HepG2 (cell line): ENCODE results near the gene SCGB1C1. TPM values are rescaled to one million over a fixed set of nuclear protein-coding genes. Genes with fewer than 3 reads are reported as not detected.

Experiments
- AGO2 ChIP-seq: fragments of 200-400 bp; formaldehyde crosslinking; optimal IDR thresholded peaks from 2 replicates; pipeline ENCODE3; 2017; ENCODE audit warnings: mild to moderate bottlenecking, low read depth, low read length, moderate library complexity
- ARHGAP35 ChIP-seq: sonication (generic); formaldehyde crosslinking; IDR thresholded peaks from 2 replicates; pipeline ENCODE4 v1.9.0; 2022; ENCODE audit warnings: mild to moderate bottlenecking, inconsistent platforms, moderate library complexity, missing genetic modification reagents, borderline replicate concordance
- DMTF1 ChIP-seq: sonication (generic); formaldehyde crosslinking; IDR thresholded peaks from 2 replicates; pipeline ENCODE4 v1.4.0; 2020; ENCODE audit warnings: mild to moderate bottlenecking, missing genetic modification reagents
- GPN1 ChIP-seq: sonication (generic); formaldehyde crosslinking; IDR thresholded peaks from 2 replicates; pipeline ENCODE4 v1.5.1; 2020; ENCODE audit warnings: missing genetic modification reagents, borderline replicate concordance
- KLF6 ChIP-seq: IDR thresholded peaks from 2 replicates; pipeline ENCODE4 v1.8.0; 2016; ENCODE audit warnings: missing biosample characterization, missing genetic modification reagents
- LRRFIP1 ChIP-seq: sonication (generic); formaldehyde crosslinking; conservative IDR thresholded peaks from 2 replicates; pipeline ENCODE4 v1.4.0; 2020; ENCODE audit warnings: missing genetic modification reagents
- NFE2L1 ChIP-seq: sonication (generic); formaldehyde crosslinking; IDR thresholded peaks from 2 replicates; pipeline ENCODE4 v1.4.0; 2020; ENCODE audit warnings: missing genetic modification reagents, mild to moderate bottlenecking, borderline replicate concordance
- POLR2A ChIP-seq, 2 experiments: IDR thresholded peaks; 2 replicates each; pipeline ENCODE4 v1.6.1; 2011; ENCODE audit warnings: low read depth in 2 of 2, low read length in 2 of 2, mild to moderate bottlenecking in 1 of 2, moderate library complexity in 1 of 2; ENCODE audit not compliant: insufficient read depth in 1 of 2
- SKI ChIP-seq: fragments of 450-650 bp; IDR thresholded peaks from one replicate; pipeline ENCODE4 v1.6.1; 2018; ENCODE audit warnings: mild to moderate bottlenecking; ENCODE audit not compliant: partially characterized antibody
- SP2 ChIP-seq: sonication (generic); formaldehyde crosslinking; IDR thresholded peaks from 2 replicates; pipeline ENCODE4 v1.5.1; 2020; ENCODE audit warnings: mild to moderate bottlenecking, missing genetic modification reagents
- TAF1 ChIP-seq: sonication (generic); formaldehyde crosslinking; IDR thresholded peaks from 2 replicates; pipeline ENCODE4 v1.4.0; 2020; ENCODE audit warnings: missing genetic modification reagents
- TAF15 ChIP-seq: fragments of 200-400 bp; formaldehyde crosslinking; IDR thresholded peaks from one replicate; pipeline ENCODE4 v1.6.1; 2018; ENCODE audit warnings: mild to moderate bottlenecking, low read depth, low read length; ENCODE audit not compliant: poor library complexity, severe bottlenecking
- ZFP37 ChIP-seq: sonication (generic); formaldehyde crosslinking; IDR thresholded peaks from 2 replicates; pipeline ENCODE4 v1.4.0; 2020; ENCODE audit warnings: missing genetic modification reagents, borderline replicate concordance
- ZFP91 ChIP-seq: sonication (generic); formaldehyde crosslinking; IDR thresholded peaks from 2 replicates; pipeline ENCODE4 v1.9.0; 2022; ENCODE audit warnings: missing genetic modification reagents, mild to moderate bottlenecking, borderline replicate concordance
- ZNF503 ChIP-seq: sonication (generic); formaldehyde crosslinking; IDR thresholded peaks from 2 replicates; pipeline ENCODE4 v1.4.0; 2020; ENCODE audit warnings: missing genetic modification reagents
- ZNF510 ChIP-seq: sonication (generic); formaldehyde crosslinking; IDR thresholded peaks from 2 replicates; pipeline ENCODE4 v1.4.0; 2020; ENCODE audit warnings: low read depth, mild to moderate bottlenecking, missing genetic modification reagents
- ZNF614 ChIP-seq: IDR thresholded peaks from 2 replicates; pipeline ENCODE4 v1.6.1; 2018; ENCODE audit warnings: missing biosample characterization, missing genetic modification reagents, inconsistent platforms, borderline replicate concordance
- ZNF724P ChIP-seq: sonication (generic); formaldehyde crosslinking; IDR thresholded peaks from 2 replicates; pipeline ENCODE4 v1.8.0; 2022; ENCODE audit warnings: missing genetic modification reagents, borderline replicate concordance
- ZSCAN9 ChIP-seq: IDR thresholded peaks from 2 replicates; pipeline ENCODE4 v1.6.1; 2016; ENCODE audit warnings: borderline replicate concordance
- polyA plus RNA-seq, 8 experiments: library from polyadenylated mRNA; depleted of rRNA in 3 of 8; stranded (reverse) in 7 of 8; unstranded in 1 of 8; fragments of >200 nt; fragmentation: Illumina TruSeq in 4 of 8; extraction: Trizol in 4 of 8; gene quantifications; 2 replicates each; pipeline versions ENCODE4 v1.2.1 to v1.2.3, GENCODE V29; 2011 to 2016; ENCODE audit warnings: low read depth in 4 of 8, missing spikeins in 1 of 8, mixed read lengths in 1 of 8; ENCODE audit not compliant: insufficient read depth in 1 of 8
- total RNA-seq, 5 experiments: library from RNA; depleted of rRNA; stranded (reverse); fragments of >200 nt; fragmentation: Illumina TruSeq; extraction: Trizol; gene quantifications; 2 replicates each; pipeline ENCODE4 v1.2.3, GENCODE V29; 2016; ENCODE audit warnings: low read depth in 1 of 5

The SCGB1C1 gene
- total and polyA plus RNA-seq, 2 of the 13 experiments (the other 11 are each of a cell fraction or from before 2014, with no cell fraction given): not detected

GRCh38 chr11:207208-207862 lies 14.5 kb downstream of the SCGB1C1 start, which contains the start of the genes BET1L and RIC8A (continued):
- TF ChIP-seq POLR2A (IDR thresholded peaks at IDR 0.05; ENCODE audit: insufficient read depth in 1 of 2, low read depth in 2 of 2, low read length in 2 of 2): peak in 1 of 2 experiments; percentile 79; a peak in 2 of 4 replicates
- TF ChIP-seq TAF15: no peak
- no peak for TF ChIP-seq ZNF503
- no peak for TF ChIP-seq ZFP37
- peak; percentile 93; the same call in 1 of the 2 replicates for TF ChIP-seq ZNF724P
- TF ChIP-seq SP2 (CRISPR knock-in tag): peak; percentile 73
- TF ChIP-seq LRRFIP1: no peak
- TF ChIP-seq ZSCAN9 (CRISPR knock-in tag): peak; percentile 75
- TF ChIP-seq ZNF510: 0 out of 2 replicates have a peak, but pooled peaks have one; percentile 77
- TF ChIP-seq KLF6: peak; percentile 75; the same call in 1 of the 2 replicates
- TF ChIP-seq ZNF614: peak; percentile 38; the same call in 1 of the 2 replicates
- peak; percentile 37; the same call in 1 of the 2 replicates for TF ChIP-seq ARHGAP35 (CRISPR knock-in tag)
- TF ChIP-seq AGO2: peak; percentile 32
- peak; percentile 90 for TF ChIP-seq ZFP91
- no peak for TF ChIP-seq GPN1 (CRISPR knock-in tag)
- TF ChIP-seq TAF1 (CRISPR knock-in tag): peak; percentile 96
- no peak; the same call in 1 of the 2 replicates for TF ChIP-seq NFE2L1 (CRISPR knock-in tag)
- TF ChIP-seq SKI: peak; percentile 45
- TF ChIP-seq DMTF1 (CRISPR knock-in tag): no peak
